Measurements from ENCODE around the gene ALKBH1.
"Not testable (repeated sequence)": the region's sequence is repeated elsewhere in the genome, so short reads cannot be mapped to it uniquely, and the experiment has no call there.

ALKBH1 gene

DNA sequence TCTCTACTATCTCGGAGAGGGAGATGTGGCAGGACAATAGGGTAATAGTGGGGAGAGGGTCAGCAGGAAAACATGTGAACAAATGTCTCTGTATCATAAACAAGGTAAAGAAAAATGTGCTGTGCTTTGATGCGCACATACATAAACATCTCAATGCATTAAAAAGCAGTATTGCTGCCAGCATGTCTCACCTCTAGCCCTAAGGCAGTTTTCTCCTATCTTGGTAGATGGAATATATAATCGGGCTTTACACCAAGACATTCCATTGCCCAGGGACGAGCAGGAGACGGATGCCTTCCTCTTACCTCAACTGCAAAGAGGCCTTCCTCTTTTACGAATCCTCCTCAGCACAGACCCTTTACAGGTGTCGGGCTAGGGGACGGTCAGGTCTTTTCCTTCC lies 72.4 kb downstream of the ALKBH1 start:
- not testable (repeated sequence) for H3K4me3 ChIP-seq (ENCODE audit: low read length); H3K4me1 ChIP-seq (ENCODE audit: insufficient read depth, low read length); H3K27me3 ChIP-seq (ENCODE audit: insufficient read depth, low read length); H3K9me3 ChIP-seq (ENCODE audit: low read length); H3K36me3 ChIP-seq (ENCODE audit: insufficient read depth, low read length); H2AFZ ChIP-seq (ENCODE audit: low read depth, low read length)

- no peaks in the 10 kb centered on the region for H3K36me3 ChIP-seq (ENCODE audit: insufficient read depth, low read length)
- no peak overlapping the region for H3K4me3 ChIP-seq (ENCODE audit: low read length)
- H2AFZ ChIP-seq (ENCODE audit: low read depth, low read length), result no peak overlapping the region
- H3K4me1 ChIP-seq (ENCODE audit: insufficient read depth, low read length), result no peaks in the 10 kb centered on the region
- peaks cover 1% of the 10 kb centered on the region for H3K9me3 ChIP-seq (ENCODE audit: low read length)
- no peaks in the 10 kb centered on the region for H3K27me3 ChIP-seq (ENCODE audit: insufficient read depth, low read length)
Observed at GRCh38 chr14:77630111-77630510, 77.7 kb downstream of the ALKBH1 start.

DNA sequence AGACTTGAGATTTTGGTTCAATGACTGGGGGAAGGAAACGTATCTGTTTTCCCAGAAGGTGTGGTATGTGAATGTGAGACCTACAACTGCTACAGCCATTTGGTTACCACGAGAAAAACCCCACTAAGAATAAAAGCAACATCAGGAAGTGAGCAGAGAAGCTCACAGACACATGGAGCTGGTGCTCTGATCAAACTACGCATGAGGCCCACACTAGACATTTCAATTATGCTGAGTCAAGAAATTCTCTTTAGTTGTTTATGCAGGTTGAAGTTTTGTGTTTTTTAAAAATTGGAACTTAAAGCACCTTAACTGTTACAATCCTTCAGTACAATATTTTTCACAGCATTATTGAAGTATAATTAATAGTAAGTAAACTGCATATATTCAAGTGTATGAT lies 82.5 kb downstream of the ALKBH1 start:
- Histone ChIP-seq H3K27me3 (ENCODE audit: insufficient read depth, low read length) (peaks cover 4% of the 10 kb centered on the region), H3K36me3 (ENCODE audit: insufficient read depth, low read length) (no peaks in the 10 kb centered on the region)

GRCh38 chr14:77623201-77623600 lies 84.6 kb downstream of the ALKBH1 start:
- H3K36me3 ChIP-seq (ENCODE audit: insufficient read depth, low read length), result no peaks in the 10 kb centered on the region
- H3K4me1 ChIP-seq (ENCODE audit: insufficient read depth, low read length), result no peaks in the 10 kb centered on the region
- peaks cover 4% of the 10 kb centered on the region for H3K27me3 ChIP-seq (ENCODE audit: insufficient read depth, low read length)
- H3K4me3 ChIP-seq (ENCODE audit: low read length), result no peak overlapping the region
- no peaks in the 10 kb centered on the region for H3K9me3 ChIP-seq (ENCODE audit: low read length)
- H2AFZ ChIP-seq (ENCODE audit: low read depth, low read length), result no peak overlapping the region

More for the DNA sequence above, 82.5 kb downstream of the ALKBH1 start:
- Histone ChIP-seq H3K4me1 (ENCODE audit: insufficient read depth, low read length) (no peaks in the 10 kb centered on the region), H3K4me3 (ENCODE audit: low read length) (no peak overlapping the region), H2AFZ (ENCODE audit: low read depth, low read length) (no peak overlapping the region), H3K9me3 (ENCODE audit: low read length) (no peaks in the 10 kb centered on the region)
